ENCODE results near the gene TSSC4. TPM values are rescaled to one million over a fixed set of nuclear protein-coding genes. Genes with fewer than 3 reads are reported as not detected.
A peak's percentile ranks its signal among the peaks of the same experiment; 100 is the strongest.

The TSSC4 gene
- total and polyA plus RNA-seq, 9 of the 15 experiments (the other 6 are each of a cell fraction or from before 2014, with no cell fraction given), result 0.41 to 54.2 (median 11.0) TPM

- TF ChIP-seq CSDE1 (IDR thresholded peaks at IDR 0.05), result no peak
- no peak for TF ChIP-seq HNRNPUL1 (IDR thresholded peaks at IDR 0.05; ENCODE audit: low read length)
- TF ChIP-seq ZBTB17 (CRISPR knock-in tag; IDR thresholded peaks at IDR 0.05), result peak; percentile 19
- no peak; a peak in 1 of 4 replicates for TF ChIP-seq RCOR1 (IDR thresholded peaks at IDR 0.05; ENCODE audit: borderline replicate concordance in 1 of 2, low read depth in 2 of 2, low read length in 2 of 2)
- TF ChIP-seq GATAD2A (IDR thresholded peaks at IDR 0.05), result no peak
- no peak for TF ChIP-seq ASH1L (IDR thresholded peaks at IDR 0.05; ENCODE audit: borderline replicate concordance, low read depth, partially characterized antibody)
- peak; percentile 80 for TF ChIP-seq SPI1 (IDR thresholded peaks at IDR 0.05; ENCODE audit: borderline replicate concordance, low read depth, low read length)
- TF ChIP-seq EZH2 (IDR thresholded peaks at IDR 0.05; ENCODE audit: borderline replicate concordance, low read depth, low read length), result no peak
- peak; percentile 91 for TF ChIP-seq THAP12 (CRISPR knock-in tag; IDR thresholded peaks at IDR 0.05)
- no peak for TF ChIP-seq COPS2 (conservative IDR thresholded peaks at IDR 0.05)
- peak; percentile 93 for TF ChIP-seq OTX1 (CRISPR knock-in tag; IDR thresholded peaks at IDR 0.05)
- TF ChIP-seq SMAD2 (IDR thresholded peaks at IDR 0.05; ENCODE audit: low read depth, low read length), result no peak
- no peak for TF ChIP-seq FOXA3 (CRISPR knock-in tag; conservative IDR thresholded peaks at IDR 0.05 in 1 of 2, IDR thresholded peaks at IDR 0.05 in 1 of 2)
- TF ChIP-seq ADNP (tag; IDR thresholded peaks at IDR 0.05), result no peak
- no peak for TF ChIP-seq RBM25 (IDR thresholded peaks at IDR 0.05; ENCODE audit: low read depth, low read length, severe bottlenecking)
- TF ChIP-seq KLF10 (CRISPR knock-in tag; IDR thresholded peaks at IDR 0.05), result no peak
- TF ChIP-seq E2F3 (CRISPR knock-in tag; IDR thresholded peaks at IDR 0.05), result peak; percentile 73; the same call in 1 of the 2 replicates
- TF ChIP-seq CXXC5 (CRISPR knock-in tag; IDR thresholded peaks at IDR 0.05), result peak; percentile 91
- TF ChIP-seq SAFB (IDR thresholded peaks at IDR 0.05; ENCODE audit: borderline replicate concordance, low read depth, low read length), result peak; percentile 55; the same call in 1 of the 2 replicates
- TF ChIP-seq TCF3 (CRISPR knock-in tag; IDR thresholded peaks at IDR 0.05), result no peak; the same call in 1 of the 2 replicates
- TF ChIP-seq, protein P1, sequence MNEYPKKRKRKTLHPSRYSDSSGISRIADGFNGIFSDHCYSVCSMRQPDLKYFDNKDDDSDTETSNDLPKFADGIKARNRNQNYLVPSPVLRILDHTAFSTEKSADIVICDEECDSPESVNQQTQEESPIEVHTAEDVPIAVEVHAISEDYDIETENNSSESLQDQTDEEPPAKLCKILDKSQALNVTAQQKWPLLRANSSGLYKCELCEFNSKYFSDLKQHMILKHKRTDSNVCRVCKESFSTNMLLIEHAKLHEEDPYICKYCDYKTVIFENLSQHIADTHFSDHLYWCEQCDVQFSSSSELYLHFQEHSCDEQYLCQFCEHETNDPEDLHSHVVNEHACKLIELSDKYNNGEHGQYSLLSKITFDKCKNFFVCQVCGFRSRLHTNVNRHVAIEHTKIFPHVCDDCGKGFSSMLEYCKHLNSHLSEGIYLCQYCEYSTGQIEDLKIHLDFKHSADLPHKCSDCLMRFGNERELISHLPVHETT (CRISPR knock-in tag; conservative IDR thresholded peaks at IDR 0.05 in 1 of 2, IDR thresholded peaks at IDR 0.05 in 1 of 2), result peak in 1 of 2 experiments; percentile 99; a peak in 2 of 4 replicates
- peak; percentile 95 for TF ChIP-seq TFAP4 (CRISPR knock-in tag; IDR thresholded peaks at IDR 0.05; ENCODE audit: borderline replicate concordance)
- no peak for TF ChIP-seq ZNF140 (CRISPR knock-in tag; IDR thresholded peaks at IDR 0.05)
- TF ChIP-seq ZNF197 (CRISPR knock-in tag; IDR thresholded peaks at IDR 0.05; ENCODE audit: low read depth), result peak; percentile 96
- no peak for TF ChIP-seq ZNF41 (CRISPR knock-in tag; conservative IDR thresholded peaks at IDR 0.05)
Observed at GRCh38 chr11:2400069-2400761, at the start of gene TSSC4 (continued).

Measured in K562 (cell line).